Cardiac muscle cell (in vitro differentiated cells and primary cell): ENCODE data around the gene POC1A. TPM values are rescaled to one million over a fixed set of nuclear protein-coding genes. Genes with fewer than 3 reads are reported as not detected.

Source experiments
- DNase-seq, 2 donors: peaks; one replicate each; pipeline versions ENCODE4 v3.0.0 to v3.0.0-alpha.2; 2010 to 2017; ENCODE audit warnings: low read depth in 1 of 2, low spot score in 1 of 2
- H3K27ac ChIP-seq: fragments of 200-600 bp; sonication (generic); 2 replicates; pipeline ENCODE4 v1.5.1; 2016
- H3K27me3 ChIP-seq: fragments of 200-600 bp; sonication (generic); 2 replicates; pipeline ENCODE4 v1.6.0; 2016; ENCODE audit warnings: control low read depth
- H3K36me3 ChIP-seq: fragments of 200-600 bp; sonication (generic); 2 replicates; pipeline ENCODE4 v1.5.1; 2016; ENCODE audit warnings: control low read depth
- H3K4me1 ChIP-seq: fragments of 200-600 bp; sonication (generic); 2 replicates; pipeline ENCODE4 v1.8.1; 2017; ENCODE audit warnings: low read depth, mild to moderate bottlenecking, mixed run types
- H3K4me3 ChIP-seq: fragments of 200-600 bp; sonication (generic); 2 replicates; pipeline ENCODE4 v1.5.1; 2016; ENCODE audit warnings: mild to moderate bottlenecking
- H3K9me3 ChIP-seq: fragments of 200-600 bp; sonication (generic); 2 replicates; pipeline ENCODE4 v1.5.1; 2017; ENCODE audit warnings: low read depth, mild to moderate bottlenecking, control low read depth
- CTCF ChIP-seq: IDR thresholded peaks from 2 replicates; pipeline ENCODE4 v1.5.1; 2012; ENCODE audit warnings: low read depth, mild to moderate bottlenecking, low read length
- polyA plus RNA-seq: library from polyadenylated mRNA; unstranded; fragments of >200 nt; fragmentation: Nextera tagmentation; extraction: Ambion mirVana; gene quantifications from 2 replicates; pipeline ENCODE4 v1.2.1, GENCODE V29; 2016
- total RNA-seq: library from RNA; depleted of rRNA; stranded (reverse); fragments of >200 nt; gene quantifications from 2 replicates; pipeline ENCODE4 v1.2.3, GENCODE V29; 2016

POC1A gene
- total and polyA plus RNA-seq, 2 experiments from 2014 or later = 10.6 to 12.4 TPM

- Histone ChIP-seq H3K4me1 (peaks cover 7% of the 10 kb centered on the region), H3K36me3 (no peaks in the 10 kb centered on the region)
- TF ChIP-seq CTCF = no peak
Observed at GRCh38 chr3:52063026-52063723, 91.0 kb downstream of the POC1A start.

GRCh38 chr3:52062505-52062904 lies 91.7 kb downstream of the POC1A start:
- H3K27me3 ChIP-seq = no peaks in the 10 kb centered on the region
- DNase-seq = peak in 1 of 2 donors; percentile 83
- no peaks in the 10 kb centered on the region for H3K9me3 ChIP-seq
- H3K4me1 ChIP-seq = peaks cover 6% of the 10 kb centered on the region
- H3K36me3 ChIP-seq = no peaks in the 10 kb centered on the region
- no peak for TF ChIP-seq CTCF
- H3K27ac ChIP-seq = no peak overlapping the region
- no peak overlapping the region for H3K4me3 ChIP-seq

More at GRCh38 chr3:52063026-52063723, 91.0 kb downstream of the POC1A start:
- no peak for DNase-seq
- Histone ChIP-seq H3K27me3 (no peaks in the 10 kb centered on the region), H3K27ac (no peak overlapping the region), H3K4me3 (no peak overlapping the region), H3K9me3 (no peaks in the 10 kb centered on the region)

GRCh38 chr3:52061121-52061910 lies 92.9 kb downstream of the POC1A start:
- Histone ChIP-seq H3K36me3 (no peaks in the 10 kb centered on the region), H3K27me3 (no peaks in the 10 kb centered on the region), H3K27ac (no peak overlapping the region), H3K4me1 (peaks cover 6% of the 10 kb centered on the region), H3K4me3 (no peak overlapping the region), H3K9me3 (no peaks in the 10 kb centered on the region)
- no peak for TF ChIP-seq CTCF
- no peak for DNase-seq

GRCh38 chr3:52059781-52060180 lies 94.4 kb downstream of the POC1A start:
- Histone ChIP-seq H3K27me3 (no peaks in the 10 kb centered on the region), H3K4me3 (no peak overlapping the region), H3K27ac (no peak overlapping the region), H3K4me1 (peaks cover 6% of the 10 kb centered on the region), H3K9me3 (no peaks in the 10 kb centered on the region), H3K36me3 (no peaks in the 10 kb centered on the region)
- no peak for TF ChIP-seq CTCF
- no peak for DNase-seq

GRCh38 chr3:52057812-52058495 lies 96.3 kb downstream of the POC1A start:
- Histone ChIP-seq H3K4me3 (peak overlapping the region; percentile 5), H3K36me3 (no peaks in the 10 kb centered on the region), H3K27me3 (no peaks in the 10 kb centered on the region), H3K4me1 (peaks cover 10% of the 10 kb centered on the region), H3K9me3 (no peaks in the 10 kb centered on the region), H3K27ac (no peak overlapping the region)
- DNase-seq = no peak
- no peak for TF ChIP-seq CTCF
